K562 (cell line): ENCODE data around the gene EEFSEC.

Experiments
- EP300 ChIP-seq: IDR thresholded peaks from 2 replicates; pipeline ENCODE4 v1.6.1; 2012; ENCODE audit warnings: low read length, improper control_type of control experiment
- MTA2 ChIP-seq: fragments of 450-650 bp; IDR thresholded peaks from 2 replicates; pipeline ENCODE4 v1.6.1; 2016; ENCODE audit warnings: low read depth
- NCOA1 ChIP-seq: fragments of 450-650 bp; IDR thresholded peaks from 2 replicates; pipeline ENCODE4 v1.6.1; 2016; ENCODE audit warnings: low read depth
- NR3C1 ChIP-seq: sonication (generic); formaldehyde crosslinking; IDR thresholded peaks from 2 replicates; pipeline ENCODE4 v1.8.1; 2022; ENCODE audit warnings: missing genetic modification reagents
- POLR2AphosphoS2 ChIP-seq: IDR thresholded peaks from 2 replicates; pipeline ENCODE4 v1.6.1; 2012; ENCODE audit warnings: low read length, improper control_type of control experiment
- SP2 ChIP-seq: IDR thresholded peaks from 2 replicates; pipeline ENCODE4 v1.6.1; 2011; ENCODE audit warnings: mild to moderate bottlenecking, low read depth, low read length, moderate library complexity; ENCODE audit not compliant: poor library complexity, severe bottlenecking; ENCODE audit errors: extremely low read depth
- ZBTB12 ChIP-seq: fragments of 250-450 bp; sonication (Bioruptor Pico); IDR thresholded peaks from 2 replicates; pipeline ENCODE4 v1.4.0; 2020
- ZNF592 ChIP-seq: fragments of 450-650 bp; IDR thresholded peaks from 2 replicates; pipeline ENCODE4 v1.6.1; 2017; ENCODE audit warnings: antibody characterized with exemption, mild to moderate bottlenecking

- TF ChIP-seq ZNF592, result peak; percentile 13; the same call in 1 of the 2 replicates
- no peak for TF ChIP-seq MTA2
- no peak for TF ChIP-seq ZBTB12 (CRISPR knock-in tag)
- TF ChIP-seq POLR2AphosphoS2, result no peak
- TF ChIP-seq NCOA1, result no peak
- no peak for TF ChIP-seq SP2
- TF ChIP-seq NR3C1 (CRISPR knock-in tag), result no peak
- no peak for TF ChIP-seq EP300
These were observed 272.0 kb downstream of the EEFSEC start for GRCh38 chr3:128425142-128425845.
